HL-60 (cell line): Measurements from ENCODE around the gene HS3ST4.

Experiments used
- CTCF ChIP-seq: IDR thresholded peaks from one replicate; pipeline ENCODE4 v1.5.1; 2011; ENCODE audit warnings: low read length, control low read depth, inconsistent platforms; ENCODE audit not compliant: insufficient read depth
- GABPA ChIP-seq: IDR thresholded peaks from 2 replicates; pipeline ENCODE4 v1.6.1; 2012; ENCODE audit warnings: low read depth
- POLR2AphosphoS5 ChIP-seq: IDR thresholded peaks from 2 replicates; pipeline ENCODE4 v1.6.1; 2012; ENCODE audit warnings: low read depth
- REST ChIP-seq: IDR thresholded peaks from 2 replicates; pipeline ENCODE4 v1.6.1; 2012; ENCODE audit warnings: low read depth; ENCODE audit not compliant: insufficient replicate concordance
- SPI1 ChIP-seq: IDR thresholded peaks from 2 replicates; pipeline ENCODE4 v1.6.1; 2012; ENCODE audit warnings: low read depth, mild to moderate bottlenecking, borderline replicate concordance

GRCh38 chr16:26161461-26162180 is 469.9 kb downstream of the HS3ST4 start:
- TF ChIP-seq CTCF (no peak), POLR2AphosphoS5 (no peak), GABPA (no peak), REST (no peak), SPI1 (no peak)
